Hematopoietic multipotent progenitor cell treated with erythropoietin and hydrocortisone succinate and interleukin-3 and kit ligand, for 15 days (in vitro differentiated cells): ENCODE measurements around the gene SAA2.
A peak's percentile ranks its signal among the peaks of the same experiment; 100 is the strongest.
"Not testable (repeated sequence)": the region's sequence is repeated elsewhere in the genome, so short reads cannot be mapped to it uniquely, and the experiment has no call there.

Experiments
- DNase-seq: peaks from one replicate; pipeline ENCODE4 v3.0.0-alpha.2; 2015; ENCODE audit warnings: low spot score

The SAA2 gene

GRCh38 chr11:18247191-18247581, 1.3 kb downstream of the SAA2 start:
- not testable (repeated sequence) for DNase-seq

- DNase-seq, result not testable (repeated sequence)
These were observed 1.9 kb downstream of the SAA2 start for GRCh38 chr11:18246379-18247190.

- DNase-seq, result no peak
These were observed 3.1 kb downstream of the SAA2 start for GRCh38 chr11:18245396-18245795.

GRCh38 chr11:18243783-18244362, 4.6 kb downstream of the SAA2 start:
- DNase-seq, result peak; percentile 75

GRCh38 chr11:18239655-18240054, 8.8 kb downstream of the SAA2 start:
- no peak for DNase-seq

GRCh38 chr11:18236664-18237356, 11.7 kb downstream of the SAA2 start, which contains the start of gene SAA4:
Gene SAA4 (minus strand): TSS chr11:18236802. CDS start chr11:18235926, 876 bp downstream.
- DNase-seq, result no peak

GRCh38 chr11:18235394-18236334, 12.8 kb downstream of the SAA2 start:
- DNase-seq, result no peak

GRCh38 chr11:18233912-18234311, 14.6 kb downstream of the SAA2 start:
- DNase-seq, result no peak

- DNase-seq, result no peak
These were observed 17.6 kb downstream of the SAA2 start for GRCh38 chr11:18230859-18231258.

- DNase-seq, result no peak
These were observed 19.0 kb downstream of the SAA2 start for GRCh38 chr11:18229501-18229900.

GRCh38 chr11:18225913-18226312, 22.6 kb downstream of the SAA2 start:
- no peak for DNase-seq

- no peak for DNase-seq
These were observed 24.7 kb downstream of the SAA2 start for GRCh38 chr11:18223591-18224387.

GRCh38 chr11:18222814-18223421, 25.6 kb downstream of the SAA2 start:
- no peak for DNase-seq

GRCh38 chr11:18221274-18221876, 27.1 kb downstream of the SAA2 start:
- no peak for DNase-seq

GRCh38 chr11:18209058-18209457, 39.4 kb downstream of the SAA2 start:
- no peak for DNase-seq

- no peak for DNase-seq
These were observed 43.7 kb downstream of the SAA2 start for GRCh38 chr11:18204771-18205170.

GRCh38 chr11:18204220-18204619, 44.2 kb downstream of the SAA2 start:
- no peak for DNase-seq

GRCh38 chr11:18203723-18204122, 44.7 kb downstream of the SAA2 start:
- DNase-seq, result no peak

GRCh38 chr11:18197738-18198137, 50.7 kb downstream of the SAA2 start:
- DNase-seq, result not testable (repeated sequence)

- DNase-seq, result no peak
These were observed 51.9 kb downstream of the SAA2 start for GRCh38 chr11:18196532-18196931.
